Lower leg skin (tissue), 3 donors: ENCODE results near the gene EEFSEC.

Experiments
- POLR2A ChIP-seq, 2 donors: fragments of 450-650 bp; IDR thresholded peaks; one replicate each; pipeline ENCODE4 v1.6.1; 2016 to 2017; ENCODE audit warnings: antibody characterized with exemption in 2 of 2, mild to moderate bottlenecking in 1 of 2, moderate library complexity in 1 of 2
- TF ChIP-seq, protein P1 (sequence below), 3 donors: fragments of 450-650 bp; IDR thresholded peaks; one replicate each; pipeline ENCODE4 v1.5.1; 2016; ENCODE audit warnings: antibody characterized with exemption in 3 of 3, mild to moderate bottlenecking in 3 of 3, moderate library complexity in 2 of 3

DNA sequence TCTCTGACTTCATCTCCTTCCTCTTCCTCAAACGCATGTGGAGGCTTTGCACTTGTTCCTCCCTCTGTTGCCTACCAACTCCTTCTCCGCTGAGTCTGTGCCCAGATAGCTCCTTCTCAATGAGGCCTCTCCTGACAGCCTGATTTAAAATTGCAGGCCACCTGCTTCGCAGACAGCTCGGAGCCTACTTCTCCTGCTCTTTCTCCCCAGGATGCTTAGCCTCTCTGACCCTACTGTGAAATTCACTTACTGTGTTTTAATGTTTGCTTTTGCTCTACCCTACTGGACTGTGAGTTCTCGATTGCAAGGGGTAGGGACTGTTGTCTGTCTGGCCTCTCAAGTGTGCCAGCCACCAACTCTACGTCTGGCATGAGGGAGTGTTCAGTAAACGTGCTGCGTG, 83.4 kb downstream of the EEFSEC start:
- TF ChIP-seq POLR2A (IDR thresholded peaks at IDR 0.05) = no peak
- TF ChIP-seq, protein P1, sequence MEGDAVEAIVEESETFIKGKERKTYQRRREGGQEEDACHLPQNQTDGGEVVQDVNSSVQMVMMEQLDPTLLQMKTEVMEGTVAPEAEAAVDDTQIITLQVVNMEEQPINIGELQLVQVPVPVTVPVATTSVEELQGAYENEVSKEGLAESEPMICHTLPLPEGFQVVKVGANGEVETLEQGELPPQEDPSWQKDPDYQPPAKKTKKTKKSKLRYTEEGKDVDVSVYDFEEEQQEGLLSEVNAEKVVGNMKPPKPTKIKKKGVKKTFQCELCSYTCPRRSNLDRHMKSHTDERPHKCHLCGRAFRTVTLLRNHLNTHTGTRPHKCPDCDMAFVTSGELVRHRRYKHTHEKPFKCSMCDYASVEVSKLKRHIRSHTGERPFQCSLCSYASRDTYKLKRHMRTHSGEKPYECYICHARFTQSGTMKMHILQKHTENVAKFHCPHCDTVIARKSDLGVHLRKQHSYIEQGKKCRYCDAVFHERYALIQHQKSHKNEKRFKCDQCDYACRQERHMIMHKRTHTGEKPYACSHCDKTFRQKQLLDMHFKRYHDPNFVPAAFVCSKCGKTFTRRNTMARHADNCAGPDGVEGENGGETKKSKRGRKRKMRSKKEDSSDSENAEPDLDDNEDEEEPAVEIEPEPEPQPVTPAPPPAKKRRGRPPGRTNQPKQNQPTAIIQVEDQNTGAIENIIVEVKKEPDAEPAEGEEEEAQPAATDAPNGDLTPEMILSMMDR (IDR thresholded peaks at IDR 0.05) = no peak
